Endothelial cell of hepatic sinusoid (primary cell): Measurements from ENCODE around the gene PDAP1.
"Not testable (repeated sequence)": the region's sequence is repeated elsewhere in the genome, so short reads cannot be mapped to it uniquely, and the experiment has no call there.

ENCODE experiments used
- in situ Hi-C: cut with HindIII; loops from 2 replicates; pipeline ENCODE4 v1.10.0; 2017; ENCODE audit warnings: low sequenced_read_pairs

Gene PDAP1

DNA sequence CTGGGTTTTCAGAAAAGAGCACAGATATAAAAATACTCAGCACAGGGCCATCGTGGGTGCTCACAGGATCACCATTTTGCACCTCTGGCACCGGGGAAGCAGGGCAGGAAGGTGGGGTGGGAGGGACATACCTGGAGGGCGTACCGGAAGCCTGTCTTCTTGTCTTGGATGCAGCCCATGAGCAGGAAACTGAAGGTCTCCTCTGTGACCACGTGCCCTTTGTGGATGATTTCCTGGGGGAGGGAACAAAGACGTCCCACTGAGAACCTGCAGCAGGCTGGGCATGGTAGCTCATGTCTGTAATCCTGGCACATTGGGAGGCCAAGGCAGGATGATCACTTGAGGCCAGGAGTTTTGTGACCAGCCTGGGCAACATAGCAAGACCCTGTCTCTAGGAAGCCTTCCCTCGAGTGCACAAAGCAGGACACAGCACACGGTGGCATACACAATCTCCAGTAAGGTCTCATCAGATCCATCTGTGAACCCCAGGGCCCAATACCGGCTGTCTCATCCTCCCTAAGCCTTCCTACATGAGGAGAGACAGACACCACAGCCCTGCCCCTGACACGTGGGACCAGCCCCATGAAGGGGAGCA lies 20.7 kb upstream of the PDAP1 start:
- in situ Hi-C loops = no loop called here

DNA sequence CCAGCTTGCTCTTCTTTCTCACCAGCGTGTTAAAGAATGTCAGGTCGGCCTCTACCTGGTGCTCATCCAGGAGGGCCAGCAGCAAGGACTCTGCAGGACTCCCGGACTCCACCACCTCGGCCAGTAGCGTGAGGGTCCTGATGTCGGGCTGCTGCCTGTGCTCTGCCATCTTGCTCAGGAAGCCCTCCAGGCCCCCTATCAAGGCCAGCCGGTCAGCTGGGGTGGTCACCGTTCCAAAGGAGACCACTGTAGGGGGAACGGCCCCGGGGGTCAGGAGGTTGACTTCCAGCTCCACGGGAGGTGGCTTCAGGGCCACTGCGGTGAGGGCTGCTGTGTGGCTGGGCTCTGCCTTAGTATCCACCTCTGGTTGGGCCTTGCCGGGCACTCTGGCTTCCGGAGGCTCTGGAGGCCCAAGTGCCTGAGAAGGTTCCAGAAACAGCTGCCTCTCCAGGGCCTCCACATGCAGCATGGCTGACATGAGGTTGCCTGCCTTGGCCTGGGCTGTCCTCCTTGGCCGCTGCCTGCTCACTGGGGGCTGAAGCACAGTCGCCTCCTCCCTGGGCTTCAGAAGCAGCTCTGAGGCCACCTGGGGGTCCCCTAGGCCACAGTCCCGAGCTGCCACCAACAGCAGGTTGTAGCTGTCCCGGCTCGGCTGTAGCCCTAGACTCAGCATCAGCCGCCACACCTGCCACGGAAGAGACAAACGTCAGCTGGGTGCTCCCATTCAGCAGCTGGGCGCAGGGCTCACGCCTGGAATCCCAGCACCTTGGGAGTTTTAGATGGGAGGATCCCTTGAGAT lies 16.7 kb upstream of the PDAP1 start:
- in situ Hi-C loops = no loop called here

- in situ Hi-C loops = no loop called here
Observed at GRCh38 chr7:99422625-99423024, 14.2 kb upstream of the PDAP1 start.

GRCh38 chr7:99422186-99422585 lies 13.8 kb upstream of the PDAP1 start:
- in situ Hi-C loops = no loop called here

DNA sequence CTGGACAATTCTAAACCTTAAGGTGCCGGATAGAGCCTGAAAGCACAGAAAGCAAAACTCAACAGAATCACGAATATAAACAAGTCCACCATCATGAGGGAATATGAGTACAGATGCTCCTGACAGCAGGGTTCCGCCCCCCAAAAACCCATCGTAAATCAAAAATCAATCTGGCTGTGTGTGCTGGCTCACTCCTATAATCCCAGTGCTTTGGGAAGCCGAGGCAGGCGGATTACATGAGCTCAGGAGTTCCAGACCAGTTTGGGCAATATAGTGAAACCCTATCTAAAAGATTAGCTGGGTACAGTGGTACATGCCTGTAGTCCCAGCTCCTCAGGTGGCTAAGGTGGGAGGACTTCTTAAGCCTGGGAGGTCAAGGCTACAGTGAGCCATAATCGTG lies 12.6 kb upstream of the PDAP1 start:
- in situ Hi-C loops = no loop called here

GRCh38 chr7:99420213-99420612 lies 11.8 kb upstream of the PDAP1 start:
- in situ Hi-C loops = no loop called here

GRCh38 chr7:99419323-99420021 lies 11.1 kb upstream of the PDAP1 start:
- in situ Hi-C loops = no loop called here

DNA sequence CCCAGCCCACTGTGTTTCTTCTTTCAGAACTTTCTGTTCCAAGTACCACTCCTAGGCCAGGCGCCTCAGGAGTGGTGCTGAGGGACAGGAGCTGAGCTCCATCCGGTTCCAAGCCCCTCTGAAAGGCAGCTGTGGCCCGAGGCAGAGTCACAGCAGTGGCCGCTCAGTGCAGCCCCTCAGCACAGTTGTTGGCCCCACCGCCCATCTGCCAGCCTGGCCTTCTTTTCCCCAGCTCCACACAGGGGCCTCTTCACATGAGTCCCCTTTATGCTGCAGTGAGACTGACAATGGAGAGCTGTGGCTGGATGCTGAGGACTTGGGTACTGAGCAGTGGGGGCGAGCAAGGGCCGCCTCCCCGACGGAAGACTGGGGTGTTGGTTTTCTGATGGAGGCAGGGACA lies 9.9 kb upstream of the PDAP1 start:
- in situ Hi-C loops = no loop called here

DNA sequence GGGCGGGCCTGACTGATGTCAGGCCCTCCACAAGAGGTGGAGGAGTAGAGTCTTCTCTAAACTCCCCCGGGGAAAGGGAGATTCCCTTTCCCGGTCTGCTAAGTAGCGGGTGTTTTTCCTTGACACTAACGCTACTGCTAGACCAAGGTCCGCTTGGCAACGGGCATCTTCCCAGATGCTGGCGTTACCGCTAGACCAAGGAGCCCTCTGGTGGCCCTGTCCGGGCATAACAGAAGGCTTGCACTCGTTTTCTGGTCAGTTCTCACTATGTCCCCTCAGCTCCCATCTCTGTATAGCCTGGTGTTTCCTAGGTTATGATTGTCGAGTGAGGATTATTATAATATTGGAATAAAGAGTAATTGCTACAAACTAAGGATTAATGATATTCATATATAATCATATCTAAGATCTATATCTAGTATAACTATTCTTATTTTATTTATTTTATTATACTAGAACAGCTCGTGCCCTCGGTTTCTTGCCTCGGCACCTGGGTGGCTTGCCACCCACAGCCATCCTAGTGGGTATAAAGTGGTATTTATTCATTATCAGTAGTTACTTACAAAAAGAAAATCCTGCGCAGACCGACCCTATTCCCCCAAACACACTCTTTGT lies 7.2 kb upstream of the PDAP1 start:
- in situ Hi-C loops = not testable (repeated sequence)

GRCh38 chr7:99410635-99411034 lies 2.2 kb upstream of the PDAP1 start:
- in situ Hi-C loops = no loop called here

DNA sequence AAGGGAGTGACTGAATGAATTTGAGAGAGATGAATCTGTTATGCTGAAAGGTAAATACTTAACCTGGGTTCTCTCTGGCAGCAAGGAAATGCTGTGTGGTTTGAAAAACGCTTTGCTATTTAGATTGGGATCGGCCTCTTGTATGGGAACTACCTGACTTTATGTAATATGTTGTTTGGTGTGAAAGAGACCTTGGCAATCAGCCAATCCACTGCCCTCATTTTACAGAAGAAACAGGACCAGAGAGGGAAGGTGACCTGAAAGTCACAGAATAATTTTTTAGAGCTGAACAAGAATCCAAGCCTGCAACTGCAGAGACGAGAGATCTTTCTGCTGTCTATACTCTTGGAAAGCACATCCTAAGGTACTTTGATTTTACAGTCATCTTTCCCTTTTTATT lies 1.4 kb upstream of the PDAP1 start:
- in situ Hi-C loops = no loop called here

DNA sequence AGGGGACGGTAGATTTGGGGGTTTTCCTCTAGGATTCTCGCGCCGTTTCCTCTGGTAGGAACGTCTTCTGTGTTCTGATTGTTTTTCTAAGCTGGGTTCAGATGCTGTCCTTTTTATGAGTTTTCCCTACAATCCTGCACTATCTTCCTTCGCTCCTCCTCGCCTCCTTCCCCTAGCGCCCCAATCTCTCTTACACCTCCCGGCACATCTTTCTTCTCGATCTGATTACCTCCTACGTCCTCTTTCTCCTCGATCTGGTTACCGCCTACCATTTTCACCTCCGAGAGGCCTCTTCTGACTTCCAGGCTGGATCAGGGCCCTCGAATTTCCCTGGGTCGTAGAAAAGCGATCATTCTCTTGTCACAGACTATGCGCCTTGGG lies 785 bp upstream of the PDAP1 start:
- in situ Hi-C loops = no loop called here

- in situ Hi-C loops = no loop called here
Observed at GRCh38 chr7:99407872-99408378, 472 bp downstream of the PDAP1 start.

- in situ Hi-C loops = no loop called here
Observed at GRCh38 chr7:99406557-99406956, 1.8 kb downstream of the PDAP1 start.

- in situ Hi-C loops = loop anchor here (5.0 kb wide), 1 partner anchor 57 kb away; no protein-coding TSS in a partner anchor
Observed at GRCh38 chr7:99404977-99405320, 3.4 kb downstream of the PDAP1 start.

DNA sequence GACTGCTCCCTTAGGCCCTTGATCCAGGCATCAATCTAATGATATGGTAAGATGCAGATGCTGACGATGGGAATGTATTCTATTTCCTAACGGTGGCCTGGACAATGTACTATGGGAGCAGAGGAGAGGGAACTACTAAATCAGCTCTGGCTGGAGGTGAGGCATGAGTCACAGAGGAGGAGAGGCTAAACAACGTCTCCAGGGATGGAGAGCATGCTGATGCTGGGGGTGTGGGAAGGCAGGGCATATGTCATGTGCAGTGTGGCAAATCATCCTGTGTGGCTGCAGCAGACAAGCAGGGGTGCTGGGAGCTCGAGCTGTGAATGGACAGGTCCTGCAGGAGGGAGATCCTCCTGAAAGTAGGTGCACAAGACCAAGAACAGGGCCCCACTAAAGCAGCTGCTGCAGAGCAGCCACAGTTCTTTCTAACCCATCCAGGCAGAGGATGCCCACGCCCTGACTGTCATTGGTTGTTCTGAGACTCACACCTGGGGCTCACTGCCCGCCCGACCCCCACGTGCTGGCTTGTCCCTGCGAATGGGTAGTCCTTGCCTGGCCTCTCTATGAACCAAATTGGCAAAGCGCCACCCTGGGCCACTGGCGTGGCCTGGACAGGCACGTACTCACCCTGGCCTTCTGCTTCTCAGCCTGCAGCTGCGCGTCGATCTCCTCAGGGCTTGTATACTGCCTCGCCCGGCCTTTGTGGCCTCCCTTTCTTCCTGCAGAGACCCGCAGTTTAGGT lies 4.0 kb downstream of the PDAP1 start:
- in situ Hi-C loops = loop anchor here (5.0 kb wide), 1 partner anchor 58 kb away; no protein-coding TSS in a partner anchor

DNA sequence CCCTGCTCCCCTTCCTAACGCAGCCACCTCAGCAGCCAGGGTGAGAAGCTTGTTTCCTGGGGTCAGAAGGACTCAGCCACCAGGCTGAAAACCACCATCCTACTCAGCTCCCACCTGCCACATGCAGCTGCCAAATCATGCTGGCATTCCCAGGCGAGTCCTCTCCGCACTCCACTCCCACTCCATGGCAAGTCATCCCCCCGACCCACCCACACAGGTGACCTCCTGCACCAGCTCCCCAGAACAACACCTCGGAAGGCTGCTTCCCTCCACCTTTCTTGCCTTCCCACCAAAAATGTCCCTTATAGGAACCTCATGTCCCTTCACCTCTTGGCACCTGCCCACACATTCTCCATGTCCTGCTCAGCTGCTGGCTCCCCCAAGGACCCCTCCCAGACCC lies 4.6 kb downstream of the PDAP1 start:
- in situ Hi-C loops = loop anchor here (5.0 kb wide), 1 partner anchor 59 kb away; no protein-coding TSS in a partner anchor

DNA sequence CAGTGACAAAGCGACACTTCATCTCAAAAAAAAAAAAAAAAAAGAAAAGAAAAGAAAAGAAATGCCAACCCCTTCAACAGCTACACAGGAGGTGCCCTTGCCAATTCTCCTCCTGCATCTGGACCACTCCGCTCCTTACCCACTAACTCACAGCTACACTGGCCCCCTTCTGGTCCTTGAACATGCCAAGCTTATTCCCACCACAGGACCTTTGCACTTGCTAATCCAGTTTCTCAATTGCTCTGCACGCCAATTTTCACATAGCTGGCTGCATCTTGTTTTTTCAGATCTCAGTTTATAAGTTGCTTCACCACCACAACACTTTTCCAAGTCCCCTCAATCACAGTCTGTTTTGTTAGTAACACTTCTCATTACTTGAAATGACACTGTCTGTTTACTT lies 5.5 kb downstream of the PDAP1 start:
- in situ Hi-C loops = loop anchor here (5.0 kb wide), 1 partner anchor 59 kb away; no protein-coding TSS in a partner anchor

GRCh38 chr7:99399597-99399996 lies 8.8 kb downstream of the PDAP1 start:
- in situ Hi-C loops = no loop called here

DNA sequence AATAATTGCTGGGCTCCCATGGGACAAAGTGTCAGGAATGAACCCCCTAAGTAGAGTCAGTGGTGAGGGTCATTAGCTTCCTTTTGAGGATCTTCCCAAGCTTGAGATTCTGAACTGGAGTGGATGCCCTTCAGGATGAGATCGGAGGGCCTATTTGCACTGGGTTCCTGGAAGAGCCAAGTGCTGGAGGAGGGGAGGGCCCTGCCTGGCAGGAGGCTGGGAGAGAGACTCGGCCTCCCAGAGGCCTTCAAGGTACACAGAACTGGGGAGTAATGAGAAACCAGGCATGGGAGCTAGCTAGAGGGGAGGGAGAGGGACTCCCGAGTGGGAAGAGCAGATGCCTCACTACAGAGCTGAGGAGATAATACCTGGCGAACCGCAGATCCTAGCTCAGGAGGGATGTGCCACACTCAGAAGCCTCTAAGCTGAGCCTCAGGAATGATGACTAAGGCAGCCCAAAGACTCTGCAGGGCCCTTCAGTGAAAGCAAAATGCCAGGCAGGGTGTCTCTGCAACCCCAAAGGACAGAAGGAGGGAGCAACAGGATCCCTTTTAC lies 9.4 kb downstream of the PDAP1 start:
- in situ Hi-C loops = no loop called here
